Measurements from ENCODE around the gene ACOT7.

DNA sequence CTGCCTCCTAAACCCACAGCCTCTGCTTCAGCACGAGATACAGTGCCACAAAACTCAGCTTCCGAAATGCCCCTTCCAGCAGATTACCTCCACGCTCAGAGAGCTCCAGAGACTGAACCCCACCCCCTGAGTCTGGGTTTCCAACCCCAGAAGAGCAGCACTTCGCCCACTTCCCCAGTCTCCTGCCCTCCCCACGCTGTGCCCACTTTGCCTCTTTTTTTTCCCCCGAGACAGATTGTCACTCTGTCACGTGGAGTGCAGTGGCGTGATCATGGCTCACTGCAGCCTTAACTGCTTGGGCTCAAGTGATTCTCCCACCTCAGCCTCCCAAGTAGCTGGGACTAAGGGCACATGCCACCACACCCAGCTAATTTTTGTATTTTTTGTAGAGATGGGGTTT, 167.9 kb downstream of the ACOT7 start:
- TF ChIP-seq, protein P1, sequence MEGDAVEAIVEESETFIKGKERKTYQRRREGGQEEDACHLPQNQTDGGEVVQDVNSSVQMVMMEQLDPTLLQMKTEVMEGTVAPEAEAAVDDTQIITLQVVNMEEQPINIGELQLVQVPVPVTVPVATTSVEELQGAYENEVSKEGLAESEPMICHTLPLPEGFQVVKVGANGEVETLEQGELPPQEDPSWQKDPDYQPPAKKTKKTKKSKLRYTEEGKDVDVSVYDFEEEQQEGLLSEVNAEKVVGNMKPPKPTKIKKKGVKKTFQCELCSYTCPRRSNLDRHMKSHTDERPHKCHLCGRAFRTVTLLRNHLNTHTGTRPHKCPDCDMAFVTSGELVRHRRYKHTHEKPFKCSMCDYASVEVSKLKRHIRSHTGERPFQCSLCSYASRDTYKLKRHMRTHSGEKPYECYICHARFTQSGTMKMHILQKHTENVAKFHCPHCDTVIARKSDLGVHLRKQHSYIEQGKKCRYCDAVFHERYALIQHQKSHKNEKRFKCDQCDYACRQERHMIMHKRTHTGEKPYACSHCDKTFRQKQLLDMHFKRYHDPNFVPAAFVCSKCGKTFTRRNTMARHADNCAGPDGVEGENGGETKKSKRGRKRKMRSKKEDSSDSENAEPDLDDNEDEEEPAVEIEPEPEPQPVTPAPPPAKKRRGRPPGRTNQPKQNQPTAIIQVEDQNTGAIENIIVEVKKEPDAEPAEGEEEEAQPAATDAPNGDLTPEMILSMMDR (conservative IDR thresholded peaks at IDR 0.05; ENCODE audit: low read depth, low read length): no peak
- no peak for TF ChIP-seq EZH2 (IDR thresholded peaks at IDR 0.05; ENCODE audit: low read length, unreplicated experiment)

Data from PC-3 (cell line).